HTR-8/SVneo (cell line): ENCODE results near the gene STK16.

Experiments
- DNase-seq: peaks from one replicate; pipeline ENCODE4 v3.0.0; 2011; ENCODE audit warnings: low spot score, mixed read lengths; ENCODE audit not compliant: insufficient read length
- FAIRE-seq: peaks from 2 replicates; lab custom pipeline; 2011; peaks lifted over from hg19 to GRCh38; lab: Jason Lieb, UNC

STK16 gene

DNA sequence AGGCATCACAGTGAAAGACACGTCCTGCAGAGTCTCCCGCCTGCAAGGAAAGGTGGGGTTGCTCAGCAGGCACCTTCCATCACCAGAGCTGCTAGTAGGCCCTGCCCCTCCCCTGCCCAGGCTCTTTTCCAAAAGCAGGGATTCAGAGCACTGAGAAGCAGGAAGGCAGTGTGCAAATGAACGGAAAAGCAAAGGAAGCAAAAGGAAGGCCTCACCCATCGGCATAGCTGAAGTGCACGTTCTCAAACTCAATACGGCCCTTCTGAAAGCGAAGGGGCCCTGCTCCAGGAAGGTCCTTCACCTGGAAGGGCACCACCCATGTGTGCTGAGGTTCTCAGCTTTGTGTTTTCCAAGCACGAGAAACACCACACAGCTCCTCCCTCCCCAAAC, 32.3 kb upstream of the STK16 start:
- FAIRE-seq (no peak), DNase-seq (no peak)

DNA sequence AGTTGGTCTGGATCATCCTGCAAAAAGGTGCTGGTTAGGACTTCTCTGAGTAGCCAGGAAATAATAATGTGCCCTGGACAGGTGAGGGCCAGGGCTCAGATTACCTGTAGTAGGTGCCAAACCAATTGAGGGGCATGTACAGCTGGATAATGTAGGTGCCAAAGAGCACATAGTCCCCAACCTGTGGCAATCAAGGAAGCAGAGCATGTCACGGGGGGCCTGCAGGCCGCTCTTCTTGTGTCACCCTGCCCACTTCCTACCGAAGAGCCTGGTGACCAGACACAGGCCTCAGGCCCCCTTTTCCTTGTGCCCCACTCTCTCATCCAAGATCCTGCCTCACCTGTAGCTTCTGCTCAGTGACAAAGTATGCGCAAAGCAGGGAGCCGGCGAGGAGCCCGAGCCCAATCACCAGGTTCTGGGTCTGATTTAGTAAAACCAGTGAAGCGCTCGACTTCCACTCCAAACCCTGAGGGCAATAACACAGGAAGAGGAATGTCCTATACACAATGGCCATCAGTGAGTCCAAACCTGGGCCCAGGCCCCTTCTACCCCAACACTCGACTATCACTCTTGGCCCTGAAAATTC, 31.7 kb upstream of the STK16 start:
- no peak for FAIRE-seq
- no peak for DNase-seq

DNA sequence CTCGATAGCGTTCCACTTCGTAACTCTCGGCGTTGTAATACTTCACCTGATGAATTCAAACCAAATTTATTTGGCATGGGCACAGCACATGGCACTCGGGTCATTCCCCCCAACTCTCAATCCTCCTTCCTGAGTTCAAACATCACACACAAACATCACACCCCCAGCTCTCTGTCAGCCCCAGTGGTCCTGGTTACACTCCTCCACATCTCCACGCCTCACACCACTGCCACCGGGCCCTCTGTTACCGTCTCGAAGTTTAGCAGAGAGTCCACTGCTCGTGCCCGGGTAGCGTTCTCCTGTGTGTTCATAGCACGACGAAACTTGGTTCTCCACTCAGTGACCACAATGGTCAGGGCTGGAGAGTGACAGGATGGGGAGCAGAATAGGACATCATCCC, 31.1 kb upstream of the STK16 start:
- no peak for DNase-seq
- no peak for FAIRE-seq

DNA sequence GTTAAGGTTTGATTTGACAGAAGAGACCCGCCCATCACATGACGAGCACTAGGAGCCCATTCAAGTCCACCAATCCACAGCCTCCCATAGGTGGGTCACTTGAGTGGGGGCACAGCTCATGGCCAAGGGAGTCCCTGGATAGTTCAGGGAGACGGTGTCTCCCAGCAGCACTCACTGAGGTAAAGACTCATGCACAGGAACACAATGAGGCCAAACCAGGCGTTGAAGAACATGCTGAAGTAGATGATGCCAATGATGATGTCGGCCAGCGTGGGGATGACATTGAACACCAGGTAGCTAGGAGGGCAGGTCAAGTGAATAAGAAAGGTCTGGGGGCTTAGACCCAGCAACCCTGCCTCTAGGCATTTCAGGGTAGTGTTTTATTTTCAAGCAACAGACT, 30.5 kb upstream of the STK16 start:
- FAIRE-seq: no peak
- DNase-seq: no peak

DNA sequence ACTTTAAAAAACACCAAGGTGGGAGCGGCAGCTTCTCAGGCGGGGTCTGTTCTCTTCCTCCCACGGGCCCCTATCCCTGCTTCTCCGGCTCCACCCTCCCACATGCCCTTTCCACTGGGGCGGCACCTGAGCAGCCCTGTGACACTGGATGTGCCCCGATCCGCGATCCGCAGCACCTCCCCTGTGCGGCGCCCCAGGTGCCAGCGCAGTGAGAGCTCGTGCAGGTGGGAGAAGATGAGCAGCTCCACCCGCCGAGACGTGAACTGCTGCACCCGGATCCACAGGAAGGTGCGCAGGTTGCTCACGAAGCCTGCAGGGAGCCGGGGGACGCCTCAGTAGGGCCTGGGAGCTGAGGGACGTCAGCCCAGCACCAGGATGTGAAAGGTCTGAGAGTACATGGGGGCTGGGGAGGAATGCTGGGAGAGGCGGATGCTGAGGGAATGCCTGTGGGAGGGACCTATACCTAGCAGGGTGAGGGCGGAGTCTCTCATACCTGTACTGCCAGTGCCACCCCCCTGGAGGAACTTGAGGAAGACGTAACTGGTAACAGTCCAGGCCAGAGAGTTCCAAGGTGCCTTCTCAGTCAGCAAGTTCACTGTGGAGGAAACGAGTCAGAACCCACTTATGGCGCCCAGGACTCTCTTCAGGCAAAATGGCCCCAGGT, 29.3 kb upstream of the STK16 start:
- no peak for DNase-seq
- FAIRE-seq: no peak

DNA sequence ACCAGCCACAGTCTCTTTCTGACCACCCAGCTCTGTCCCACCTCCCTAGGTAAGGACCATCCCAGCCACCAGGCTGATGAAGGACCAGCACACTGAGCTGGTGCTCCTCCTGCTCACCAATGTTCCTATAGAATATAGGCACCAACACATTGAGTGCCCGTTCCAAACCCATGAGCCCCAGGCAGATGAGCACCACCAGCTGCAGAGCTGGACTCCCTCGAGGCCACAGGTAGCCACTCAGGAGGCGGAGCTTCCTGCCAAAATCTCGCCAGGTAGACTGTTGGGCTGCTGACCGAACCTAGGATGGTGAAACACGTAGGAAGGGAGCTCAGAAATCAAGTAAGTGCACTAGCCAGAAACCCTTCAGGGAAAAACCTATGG, 28.8 kb upstream of the STK16 start:
- FAIRE-seq: no peak
- DNase-seq: no peak

DNA sequence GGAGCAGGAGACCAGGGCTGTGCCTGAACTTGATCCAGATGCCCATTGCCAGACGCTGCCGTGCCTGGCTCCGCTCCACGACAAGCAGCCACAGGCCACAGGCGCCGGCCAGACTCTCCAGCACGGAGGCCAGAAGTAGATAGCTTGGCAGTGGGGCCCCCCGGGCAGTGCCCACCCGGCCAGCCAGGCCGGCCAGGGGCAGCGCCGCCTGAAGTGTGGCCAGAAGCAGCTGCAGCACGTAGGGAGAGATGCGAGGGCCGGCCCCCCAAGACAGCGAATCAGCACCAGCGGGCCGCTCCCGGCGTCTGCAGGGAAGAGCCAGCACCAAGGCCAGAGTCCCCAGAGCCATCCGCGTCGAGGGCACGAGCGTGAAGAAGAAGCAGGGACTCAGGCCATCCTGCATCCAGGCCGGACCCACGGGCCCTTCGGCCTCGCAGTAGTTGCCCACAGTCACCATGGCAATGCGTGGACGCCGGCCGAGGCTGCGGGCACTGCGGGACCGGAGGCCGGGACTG, 27.0 kb upstream of the STK16 start:
- peak; percentile 42 for DNase-seq
- no peak for FAIRE-seq

DNA sequence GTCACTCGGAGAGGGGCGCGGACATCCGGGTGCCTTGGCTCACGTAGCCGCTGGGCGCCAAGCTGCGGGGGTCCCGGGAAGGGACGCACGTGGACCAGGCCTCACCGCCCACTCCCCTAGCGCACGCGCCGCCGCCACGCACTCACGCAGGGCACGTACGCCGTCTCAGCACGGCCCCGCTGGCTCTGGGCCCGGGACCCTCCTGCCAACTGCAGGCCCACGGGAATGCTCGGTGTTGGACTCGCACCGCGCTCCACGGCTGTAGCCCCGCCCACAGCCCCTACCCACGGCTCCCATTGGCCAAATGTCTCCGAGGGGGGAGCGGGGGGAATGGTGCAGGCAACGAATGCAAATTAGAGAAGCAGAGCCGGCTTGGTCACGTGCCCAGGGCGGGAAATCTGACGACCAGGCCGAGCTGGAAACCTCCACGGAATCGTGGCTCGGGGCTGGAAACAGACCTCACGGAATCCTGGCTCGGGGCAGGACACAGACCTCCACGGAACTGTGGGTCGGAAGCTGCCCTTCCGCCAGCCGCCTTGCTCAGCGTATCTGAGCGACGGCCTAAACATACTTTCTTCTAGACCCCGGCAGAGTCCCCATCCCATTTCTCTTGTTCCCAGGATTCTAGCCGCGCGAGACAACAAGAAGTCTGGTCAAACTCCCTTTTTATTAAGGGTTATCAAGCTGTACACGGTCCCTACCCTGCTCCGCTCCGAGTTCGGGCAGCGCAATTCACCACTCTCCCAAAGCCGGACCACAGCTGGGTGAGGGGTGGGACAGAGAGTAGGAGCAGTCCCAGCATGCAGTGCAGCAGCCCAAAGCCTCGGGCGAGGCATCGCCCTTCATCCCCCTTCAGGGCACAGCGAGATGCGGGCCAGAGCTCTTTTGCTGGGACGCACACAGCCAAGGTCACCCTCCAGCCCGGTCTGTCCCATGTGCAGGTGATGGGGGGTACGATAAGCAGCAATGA, 26.3 kb upstream of the STK16 start, which contains the start of gene ABCB6:
Gene ABCB6, minus strand, starts transcription at position 227 of the 970 bp plus-strand sequence. CDS start 285 bp downstream, outside the sequence.
- DNase-seq: peak; percentile 29
- peak; percentile 48 for FAIRE-seq

DNA sequence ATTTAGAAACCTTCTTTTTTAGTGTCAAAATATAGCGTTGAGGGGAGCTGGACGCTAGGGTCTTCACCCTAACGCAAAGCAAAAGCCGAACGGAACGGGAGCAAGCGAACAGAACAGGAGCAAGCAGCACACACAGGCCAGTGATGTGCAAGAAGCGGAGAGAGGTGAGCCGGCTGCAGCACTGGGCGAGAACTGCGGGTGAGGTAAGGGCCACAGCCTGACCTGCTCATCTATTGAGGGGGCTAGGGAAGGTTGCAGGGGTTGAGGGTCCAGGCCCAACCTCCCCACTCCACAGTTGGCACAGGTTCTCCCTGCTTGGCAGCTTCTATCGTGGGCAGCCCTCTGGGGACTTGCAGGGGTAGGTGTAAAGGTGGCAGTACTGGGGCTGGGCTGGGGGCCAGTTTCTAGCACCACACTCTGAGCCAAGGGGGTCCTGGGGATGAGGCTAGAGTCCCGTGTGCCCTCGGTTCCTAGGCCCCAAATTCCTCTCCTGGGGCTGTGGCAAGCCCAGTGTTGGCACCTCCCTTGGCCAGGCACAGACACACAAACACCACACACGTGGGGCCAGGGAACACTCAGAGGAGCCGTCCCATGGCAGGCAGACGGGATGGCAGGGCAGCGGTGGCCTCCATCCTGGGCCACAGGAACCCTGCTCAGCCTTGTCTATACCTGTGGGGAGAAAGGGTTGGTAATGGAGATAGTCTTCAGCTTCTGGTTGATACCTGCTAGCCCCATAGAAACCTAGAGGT, 25.3 kb upstream of the STK16 start:
- DNase-seq (no peak), FAIRE-seq (no peak)

DNA sequence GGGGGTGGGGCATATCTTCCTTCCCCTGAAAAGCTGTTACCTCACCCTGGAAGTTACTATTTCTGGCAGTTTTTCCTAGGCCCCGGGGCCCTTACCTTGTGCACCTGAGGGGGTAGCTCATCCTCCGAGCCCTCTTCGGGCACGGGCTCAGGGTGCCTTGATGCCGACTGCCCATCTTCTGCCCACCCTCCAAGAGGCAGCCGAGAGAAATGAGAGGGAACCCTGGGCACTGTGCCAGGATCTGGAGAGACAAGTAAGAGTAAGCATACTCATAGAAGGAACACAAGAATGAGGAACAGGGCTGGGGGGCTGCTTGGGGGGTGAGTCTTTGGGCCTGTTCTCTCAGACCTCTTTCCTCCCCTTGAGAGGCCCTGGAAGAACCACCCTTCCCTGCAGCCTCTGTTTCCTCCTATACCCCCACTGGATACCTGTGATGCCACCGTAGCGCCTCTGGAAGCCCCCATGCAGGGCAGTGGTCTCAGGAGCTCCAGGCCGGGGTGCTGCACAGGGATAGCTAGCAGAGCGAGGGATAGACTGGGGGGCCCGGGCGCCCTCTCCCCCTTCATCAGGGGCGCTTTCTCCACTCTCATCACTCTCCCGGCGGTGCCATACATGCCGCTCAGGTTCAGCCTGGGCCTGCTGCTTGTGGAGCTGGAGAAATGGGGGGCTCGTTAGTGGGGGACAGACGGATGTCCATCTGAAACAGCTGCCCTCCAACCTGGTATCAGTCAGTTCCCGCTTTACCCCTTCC, 24.5 kb upstream of the STK16 start:
- DNase-seq (no peak), FAIRE-seq (no peak)

DNA sequence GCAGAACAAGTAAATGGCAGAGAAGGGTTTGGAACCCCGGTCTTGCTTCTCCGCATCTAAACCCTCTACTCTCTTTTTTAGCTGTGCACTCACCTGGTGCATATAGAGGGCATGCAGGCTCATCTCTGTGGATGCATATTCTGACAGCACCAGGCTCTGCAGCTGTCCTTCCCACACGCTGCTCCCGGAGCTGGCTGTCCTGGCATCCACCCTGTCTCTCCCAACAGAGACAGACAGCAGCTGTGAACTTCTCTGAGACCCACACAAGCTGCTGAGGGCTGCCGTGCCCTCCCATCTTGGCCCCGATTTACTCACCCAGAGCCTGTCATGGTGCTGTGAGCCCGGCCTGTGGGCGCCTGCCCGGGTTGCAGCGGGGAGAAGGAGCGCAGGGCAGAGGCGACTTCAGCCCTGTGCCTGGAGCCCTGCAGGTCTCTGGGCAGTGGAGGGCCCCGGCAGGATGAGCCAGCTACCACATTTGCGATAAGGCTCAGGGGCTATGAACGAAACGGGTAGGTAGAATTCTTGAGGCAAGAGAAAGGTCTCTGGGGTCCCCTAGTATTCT, 23.2 kb upstream of the STK16 start:
- no peak for FAIRE-seq
- DNase-seq: no peak

DNA sequence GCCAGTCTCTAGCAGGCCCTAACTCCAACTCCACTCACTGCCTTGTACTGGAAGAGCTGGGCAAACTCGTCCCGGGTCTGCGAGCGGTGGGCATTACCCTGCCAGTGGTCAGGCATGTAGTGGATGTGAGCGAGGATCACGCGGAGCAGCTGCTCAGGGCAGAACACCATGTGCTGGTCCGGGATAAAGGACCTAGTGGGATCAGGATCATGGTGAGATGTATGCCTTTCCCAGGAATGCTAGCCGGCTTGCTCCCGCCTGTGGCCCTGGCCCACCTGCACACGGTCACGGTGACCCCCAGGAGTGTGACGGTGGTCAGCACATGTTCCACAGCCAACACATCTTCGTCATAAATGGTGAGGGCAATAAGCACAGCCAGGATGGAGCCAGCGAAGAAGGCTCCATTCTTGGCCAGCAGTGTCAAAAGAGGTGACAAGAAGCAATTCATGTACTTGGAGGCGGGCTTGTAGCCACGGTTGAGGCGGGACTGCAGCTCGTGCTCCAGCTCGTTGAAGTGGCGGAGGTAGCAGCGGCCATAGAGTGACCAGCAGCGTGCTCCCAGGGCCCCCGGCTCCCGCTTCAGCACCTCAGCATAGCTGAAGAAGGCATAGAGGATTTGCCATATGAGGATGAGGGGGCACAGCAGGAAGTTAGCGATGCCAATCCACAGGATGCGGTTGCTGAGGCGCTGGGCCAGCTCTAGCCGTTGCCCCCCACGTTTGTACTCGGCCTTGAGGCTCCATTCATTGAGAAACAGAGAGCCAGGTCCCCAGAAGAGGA, 21.3 kb upstream of the STK16 start:
- DNase-seq (no peak), FAIRE-seq (no peak)

DNA sequence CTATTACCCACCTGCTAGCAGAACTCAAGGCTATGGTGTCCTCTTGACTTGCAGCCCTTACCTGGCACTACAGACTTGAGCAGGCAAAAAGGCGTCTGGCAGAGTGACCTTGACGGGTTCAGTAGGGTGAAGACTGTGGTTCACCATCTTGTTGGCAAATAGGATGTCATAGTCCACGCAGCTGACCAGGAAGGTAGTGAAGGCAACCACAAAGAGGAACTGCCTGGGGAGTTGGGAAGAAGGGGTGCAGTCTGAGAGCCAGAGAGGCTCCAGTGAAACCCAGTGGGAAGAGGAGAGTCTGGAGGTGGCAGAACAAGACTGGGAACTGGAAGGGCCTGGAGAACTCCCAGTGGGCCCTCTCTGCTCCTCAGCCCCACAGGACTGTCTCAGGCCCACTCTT, 19.9 kb upstream of the STK16 start:
- FAIRE-seq: no peak

DNA sequence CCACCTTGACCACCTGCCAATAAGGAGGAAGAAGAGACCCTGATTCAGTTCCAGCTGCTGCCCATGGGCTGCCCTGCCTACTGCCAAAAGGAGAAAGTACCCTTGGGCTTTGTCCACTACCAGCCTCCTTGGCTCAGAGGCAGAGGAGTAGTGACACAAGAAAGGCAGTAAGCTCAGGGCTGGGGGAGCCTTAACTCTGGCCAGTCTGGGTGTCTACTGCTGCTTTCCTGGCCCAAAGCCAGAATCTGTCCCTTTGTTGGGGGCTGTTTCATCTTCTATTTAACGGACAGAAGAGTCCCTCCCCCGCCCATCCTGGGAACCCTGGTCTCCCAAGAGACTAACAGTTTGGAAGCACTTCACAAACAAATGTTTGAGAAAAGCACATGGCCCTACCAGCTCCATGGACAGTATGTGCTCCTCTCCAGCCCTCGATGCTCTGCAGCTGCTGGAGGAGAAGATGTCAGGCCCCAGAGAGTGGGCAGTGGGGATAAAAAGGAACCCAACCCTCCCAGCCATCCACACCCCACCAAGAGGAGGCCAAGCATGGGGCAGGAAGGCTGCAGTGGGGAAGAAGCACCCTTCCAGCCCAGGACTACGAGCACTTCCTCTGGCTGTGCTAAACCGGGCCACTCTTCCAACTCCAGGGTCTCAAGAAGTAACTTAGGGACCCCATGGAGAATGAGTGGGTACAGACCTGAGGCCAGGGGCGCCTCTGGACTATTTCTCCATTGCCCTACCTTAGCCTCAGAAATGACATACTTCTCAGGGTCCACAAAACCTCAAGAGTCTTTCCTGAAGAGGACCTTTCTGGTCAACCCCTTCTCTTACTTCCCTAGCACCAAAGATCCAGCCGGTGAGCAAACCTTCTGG, 17.0 kb upstream of the STK16 start:
- no peak for FAIRE-seq
- DNase-seq: no peak

More for the DNA sequence above, 19.9 kb upstream of the STK16 start:
- DNase-seq: no peak

DNA sequence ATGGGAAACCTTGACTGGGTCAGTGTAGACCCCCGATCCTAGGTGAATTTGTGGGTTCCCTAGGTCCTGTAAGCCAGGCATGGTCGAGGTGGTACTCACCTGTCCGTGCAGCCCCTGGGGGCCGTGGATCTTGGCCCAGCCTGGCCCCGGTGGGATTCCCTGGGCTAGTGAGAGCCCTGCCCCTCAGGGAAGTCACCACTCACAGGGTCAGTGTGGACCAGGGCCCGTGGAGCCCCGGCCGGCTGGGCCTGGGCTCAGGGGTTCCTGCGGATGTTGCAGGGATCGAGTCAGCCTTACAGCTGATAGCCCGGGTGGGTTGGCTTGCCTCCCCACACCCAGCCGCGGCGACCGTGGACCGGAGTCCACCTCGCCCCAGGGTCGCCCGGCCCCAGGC, 16.4 kb upstream of the STK16 start:
- FAIRE-seq: no peak

DNA sequence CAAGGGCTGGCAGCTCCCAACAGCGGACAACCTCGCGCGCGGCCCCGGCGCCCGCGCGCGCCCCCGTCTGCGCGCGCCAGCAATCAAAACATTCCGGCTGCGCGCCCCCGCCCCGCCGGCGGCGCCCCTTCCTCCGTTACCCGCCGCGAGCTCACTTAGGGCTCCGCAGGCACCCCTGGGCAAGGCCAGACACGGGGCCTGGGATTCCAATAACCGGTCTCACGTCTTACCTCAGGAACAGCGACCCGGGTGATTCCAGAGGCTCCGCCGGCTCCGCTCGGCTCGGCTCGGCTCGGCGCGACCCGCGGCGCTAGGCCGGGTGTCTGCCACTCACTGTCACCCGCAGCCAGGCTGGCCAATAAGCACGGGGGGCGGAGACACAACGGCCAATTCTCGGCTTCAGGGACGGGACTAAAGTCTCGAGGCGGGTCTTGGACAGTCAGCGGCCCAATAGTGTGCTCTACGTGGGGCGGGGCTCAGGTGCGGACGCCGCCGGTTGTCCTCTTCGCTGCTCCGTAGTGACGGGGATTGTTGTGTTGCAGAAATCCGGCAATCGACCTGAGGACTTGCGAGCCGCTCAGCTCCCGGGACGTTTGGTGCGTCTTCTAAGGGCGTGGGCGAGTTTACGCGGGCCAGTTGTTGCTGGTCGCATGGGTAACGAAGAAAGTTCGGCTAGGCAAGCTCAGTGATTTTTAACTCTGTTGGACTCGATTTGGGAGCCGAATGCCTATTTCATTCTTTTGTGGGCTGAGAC, 15.8 kb upstream of the STK16 start, which contains the start of the genes ANKZF1 and ATG9A:
Gene ANKZF1, plus strand, starts transcription at position 502 of the 754 bp plus-strand sequence. CDS start 452 bp downstream, outside the sequence.
Gene ATG9A, minus strand, starts transcription at position 332 of the 754 bp plus-strand sequence. CDS start 1,612 bp downstream, outside the sequence.
- FAIRE-seq (peak; percentile 95), DNase-seq (peak; percentile 98)

More for the DNA sequence above, 16.4 kb upstream of the STK16 start:
- DNase-seq: no peak
